ENCODE data around the gene TCEAL9.
"Not testable (repeated sequence)": the region's sequence is repeated elsewhere in the genome, so short reads cannot be mapped to it uniquely, and the experiment has no call there.

Gene TCEAL9

GRCh38 chrX:103338663-103339062 lies 17.6 kb upstream of the TCEAL9 start:
- TF ChIP-seq CTCF (IDR thresholded peaks at IDR 0.05; ENCODE audit: low read depth, low read length) = no peak
- no peak for DNase-seq (ENCODE audit: extremely low read depth, low read depth)

DNA sequence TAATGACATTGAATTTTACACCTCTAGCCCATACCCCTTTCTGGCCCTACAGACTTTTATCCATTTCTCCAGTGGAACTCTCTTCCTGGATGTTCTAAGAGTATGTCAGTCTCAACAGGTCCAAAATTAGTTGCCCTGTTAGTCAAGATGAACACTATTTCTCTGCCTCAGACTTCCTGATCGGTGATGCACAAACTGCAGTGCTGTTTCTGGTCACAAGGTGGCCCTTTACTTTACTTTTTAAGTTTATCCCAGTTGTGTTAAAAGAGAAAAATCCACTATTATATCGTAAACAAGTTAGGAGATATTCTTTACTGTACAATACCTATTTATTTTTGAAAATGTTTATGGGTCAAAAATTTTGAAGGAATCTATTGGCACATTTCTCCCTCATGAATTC lies 13.2 kb upstream of the TCEAL9 start:
- no peak for DNase-seq (ENCODE audit: extremely low read depth, low read depth)
- peak; percentile 76 for TF ChIP-seq CTCF (IDR thresholded peaks at IDR 0.05; ENCODE audit: low read depth, low read length)

- no peak for TF ChIP-seq CTCF (IDR thresholded peaks at IDR 0.05; ENCODE audit: low read depth, low read length)
- no peak for DNase-seq (ENCODE audit: extremely low read depth, low read depth)
These were observed 11.7 kb upstream of the TCEAL9 start for GRCh38 chrX:103344606-103345005.

DNA sequence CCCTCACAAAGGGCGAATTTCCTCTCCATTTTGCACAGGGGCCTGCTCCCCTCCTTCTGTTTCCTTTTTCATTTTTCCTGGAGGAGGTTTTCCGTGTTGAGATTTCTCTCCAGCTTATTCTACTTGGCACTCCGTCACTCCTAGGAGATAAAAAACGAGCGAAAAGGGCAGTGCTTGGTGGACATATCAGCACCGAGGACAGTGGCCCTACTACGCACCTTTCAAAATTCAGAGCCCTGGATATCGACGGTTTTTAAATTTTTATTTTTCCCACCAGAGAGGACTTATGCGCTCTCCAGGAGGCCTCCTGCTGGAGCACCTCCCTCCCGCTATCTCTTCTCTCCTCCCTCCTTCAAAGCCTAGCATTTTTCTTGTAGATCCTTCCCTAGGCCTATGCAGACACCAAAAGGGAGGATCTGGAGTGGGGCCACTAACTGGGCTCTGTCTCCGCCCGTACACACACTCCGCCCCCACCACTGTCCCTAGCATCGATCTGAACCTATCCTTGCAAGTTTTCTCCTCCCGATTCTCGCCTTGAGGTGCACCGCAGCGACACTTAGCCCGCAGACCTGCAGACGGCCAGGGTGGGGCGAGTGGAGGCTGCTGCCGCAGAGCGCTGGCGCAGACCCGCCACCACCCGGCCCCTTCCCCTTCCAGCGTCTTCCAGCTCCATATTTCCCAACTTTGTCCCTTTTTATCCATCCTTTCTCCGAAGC lies 8.5 kb upstream of the TCEAL9 start:
- no peak for TF ChIP-seq CTCF (IDR thresholded peaks at IDR 0.05; ENCODE audit: low read depth, low read length)
- DNase-seq (ENCODE audit: extremely low read depth, low read depth) = no peak

GRCh38 chrX:103356858-103357257 lies 552 bp downstream of the TCEAL9 start:
- no peak for TF ChIP-seq CTCF (IDR thresholded peaks at IDR 0.05; ENCODE audit: low read depth, low read length)
- DNase-seq (ENCODE audit: extremely low read depth, low read depth) = no peak

GRCh38 chrX:103357871-103358270 lies 1.6 kb downstream of the TCEAL9 start:
- DNase-seq (ENCODE audit: extremely low read depth, low read depth) = no peak
- TF ChIP-seq CTCF (IDR thresholded peaks at IDR 0.05; ENCODE audit: low read depth, low read length) = no peak

GRCh38 chrX:103359605-103360004 lies 3.3 kb downstream of the TCEAL9 start:
- not testable (repeated sequence) for DNase-seq (ENCODE audit: extremely low read depth, low read depth)

- no peak for TF ChIP-seq CTCF (IDR thresholded peaks at IDR 0.05; ENCODE audit: low read depth, low read length)
- no peak for DNase-seq (ENCODE audit: extremely low read depth, low read depth)
These were observed 3.8 kb downstream of the TCEAL9 start for GRCh38 chrX:103360092-103360491.
